Stimulated activated CD8-positive, alpha-beta memory T cell treated with anti-CD3 and anti-CD28 coated beads, Interleukin-15, amount 100 ng/mL, for 24 hours (primary cell): Measurements from ENCODE around the gene TRIM39.
"Not testable (repeated sequence)": the region's sequence is repeated elsewhere in the genome, so short reads cannot be mapped to it uniquely, and the experiment has no call there.

Source experiments
- DNase-seq: peaks from one replicate; pipeline ENCODE4 v3.0.0-alpha.2; 2020; ENCODE audit warnings: low read depth

The TRIM39 gene

DNA sequence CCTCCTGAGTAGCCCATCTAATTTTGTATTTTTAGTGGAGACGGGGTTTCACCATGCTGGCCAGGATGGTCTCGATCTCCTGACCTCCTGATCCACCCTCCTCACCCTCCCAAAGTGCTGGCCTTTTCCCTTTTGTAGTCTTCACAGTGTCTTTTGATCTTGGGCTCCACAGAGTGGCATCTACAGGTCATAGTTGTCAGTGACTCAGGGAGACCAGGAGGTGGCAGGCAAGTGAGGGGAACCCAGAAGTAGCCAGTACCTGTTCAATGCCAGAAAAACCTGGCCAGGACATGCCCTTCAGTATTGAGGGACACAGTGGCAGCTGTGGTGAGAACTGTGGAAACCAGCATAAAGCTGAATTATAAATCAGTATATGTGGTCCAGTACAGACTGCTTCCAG is 37.9 kb downstream of the TRIM39 start:
- no peak for DNase-seq

DNA sequence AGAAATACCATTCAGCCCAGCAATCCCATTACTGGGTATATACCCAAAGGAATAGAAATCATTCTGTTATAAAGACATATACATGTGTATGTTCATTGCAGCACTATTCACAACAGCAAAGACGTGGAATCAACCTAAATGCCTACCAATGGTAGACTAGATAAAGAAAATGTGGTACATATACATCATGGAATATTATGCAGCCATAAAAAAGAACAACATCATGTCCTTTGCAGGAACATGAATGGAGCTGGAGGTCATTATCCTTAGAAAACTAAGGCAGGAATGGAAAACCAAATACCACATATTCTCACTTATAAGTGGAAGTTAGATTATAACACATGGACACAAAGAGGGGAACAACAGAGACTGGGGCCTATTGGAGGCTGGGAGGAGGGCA is 42.6 kb downstream of the TRIM39 start:
- DNase-seq = not testable (repeated sequence)

DNA sequence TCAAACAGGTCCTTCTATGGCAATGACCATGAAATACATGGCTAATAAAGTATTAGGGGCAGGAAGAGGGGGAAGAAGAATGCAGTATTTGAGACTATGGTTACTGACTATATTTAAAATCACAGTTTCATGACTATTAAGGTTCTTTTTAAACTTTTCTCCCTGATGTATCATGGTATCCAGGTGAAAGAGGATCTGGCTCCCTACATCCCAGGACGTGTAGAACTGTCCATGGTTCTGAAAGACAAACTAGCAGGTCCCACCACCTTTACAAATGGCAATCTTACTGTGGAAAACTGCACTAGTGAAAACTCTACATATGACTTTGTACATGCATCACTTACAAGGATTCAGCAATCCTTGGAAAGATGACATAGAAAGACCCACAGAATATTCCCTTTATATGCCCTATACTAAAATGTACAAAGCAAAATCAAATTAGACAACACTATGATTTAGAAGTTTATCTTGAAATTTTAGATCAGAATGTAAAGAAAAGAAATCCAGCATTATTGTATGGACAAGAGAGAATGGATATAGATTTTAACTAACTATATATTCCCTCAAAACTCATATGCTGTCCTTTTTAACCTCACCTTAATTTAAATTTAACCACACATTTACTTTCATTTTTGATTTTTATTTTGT is 51.7 kb downstream of the TRIM39 start:
- DNase-seq = no peak

DNA sequence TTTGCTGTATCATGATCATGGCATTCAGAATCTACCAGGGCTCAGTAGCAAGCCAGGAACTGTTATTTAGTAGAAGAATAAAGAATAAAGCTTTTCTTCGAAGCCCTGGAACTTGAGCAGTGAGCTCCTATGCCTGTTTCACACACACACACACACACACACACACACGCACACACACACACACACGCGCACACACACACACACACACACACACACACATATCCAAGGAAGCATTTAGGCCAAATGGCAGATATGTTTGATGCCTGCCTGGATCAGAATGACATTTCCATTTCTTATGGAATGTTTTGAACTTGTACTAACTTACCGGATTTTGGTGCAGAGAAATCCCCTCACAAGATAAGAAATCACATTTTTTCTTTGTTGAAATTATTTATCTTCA is 53.7 kb downstream of the TRIM39 start:
- no peak for DNase-seq

DNA sequence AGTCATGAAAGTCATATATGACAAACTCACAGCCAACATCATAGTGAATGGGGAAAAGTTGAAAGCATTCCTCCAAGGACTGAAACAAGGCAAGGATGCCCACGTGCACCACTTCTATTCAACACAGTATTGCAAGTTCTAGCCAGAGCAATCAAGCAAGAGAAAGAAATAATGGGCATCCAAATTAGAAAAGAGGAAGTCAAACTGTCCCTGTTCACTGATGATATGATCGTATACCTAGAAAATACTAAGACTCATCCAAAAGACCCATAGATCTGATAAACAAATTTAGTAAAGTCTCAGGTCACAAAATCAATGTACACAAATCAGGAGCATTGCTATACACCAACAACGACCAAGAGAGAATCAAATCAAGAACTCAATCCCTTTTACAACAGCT is 59.4 kb downstream of the TRIM39 start:
- no peak for DNase-seq

DNA sequence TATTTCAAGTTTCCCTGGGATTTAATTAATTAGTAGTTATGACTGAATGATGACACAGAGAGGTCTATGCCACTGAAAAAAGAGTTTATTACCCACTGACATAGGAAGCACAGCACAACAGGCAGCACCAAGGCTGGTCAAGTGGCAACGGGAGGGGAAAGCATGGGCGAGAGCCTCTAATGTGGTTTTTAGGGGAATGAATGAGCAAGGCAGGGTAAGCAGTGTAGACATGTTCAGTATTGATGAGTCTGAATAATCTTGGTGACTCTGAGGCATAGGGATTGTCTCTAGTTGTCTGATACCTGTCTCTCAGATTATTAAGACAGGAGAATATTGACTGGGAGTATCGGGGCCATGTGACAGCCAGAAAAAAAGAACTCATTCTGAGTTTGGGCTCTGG is 64.5 kb downstream of the TRIM39 start:
- no peak for DNase-seq
